SW 1271 (cell line): Measurements from ENCODE around the gene CYB5D1.
A peak's percentile ranks its signal among the peaks of the same experiment; 100 is the strongest.
"Not testable (repeated sequence)": the region's sequence is repeated elsewhere in the genome, so short reads cannot be mapped to it uniquely, and the experiment has no call there.

Source experiments
- DNase-seq, 2 experiments: peaks; one replicate each; lab custom pipeline; 2025; lab: John Stamatoyannopoulos, UW

CYB5D1 gene, protein sequence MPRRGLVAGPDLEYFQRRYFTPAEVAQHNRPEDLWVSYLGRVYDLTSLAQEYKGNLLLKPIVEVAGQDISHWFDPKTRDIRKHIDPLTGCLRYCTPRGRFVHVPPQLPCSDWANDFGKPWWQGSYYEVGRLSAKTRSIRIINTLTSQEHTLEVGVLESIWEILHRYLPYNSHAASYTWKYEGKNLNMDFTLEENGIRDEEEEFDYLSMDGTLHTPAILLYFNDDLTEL

GRCh38 chr17:7857713-7858521 lies at the start of gene CYB5D1:
Gene CYB5D1 (plus strand): TSS chr17:7858003. CDS start chr17:7858135, 132 bp downstream.
- DNase-seq, result peak; percentile 88 to 98

- DNase-seq, result no peak
Observed at GRCh38 chr17:7809086-7809790, 48.6 kb upstream of the CYB5D1 start.

DNA sequence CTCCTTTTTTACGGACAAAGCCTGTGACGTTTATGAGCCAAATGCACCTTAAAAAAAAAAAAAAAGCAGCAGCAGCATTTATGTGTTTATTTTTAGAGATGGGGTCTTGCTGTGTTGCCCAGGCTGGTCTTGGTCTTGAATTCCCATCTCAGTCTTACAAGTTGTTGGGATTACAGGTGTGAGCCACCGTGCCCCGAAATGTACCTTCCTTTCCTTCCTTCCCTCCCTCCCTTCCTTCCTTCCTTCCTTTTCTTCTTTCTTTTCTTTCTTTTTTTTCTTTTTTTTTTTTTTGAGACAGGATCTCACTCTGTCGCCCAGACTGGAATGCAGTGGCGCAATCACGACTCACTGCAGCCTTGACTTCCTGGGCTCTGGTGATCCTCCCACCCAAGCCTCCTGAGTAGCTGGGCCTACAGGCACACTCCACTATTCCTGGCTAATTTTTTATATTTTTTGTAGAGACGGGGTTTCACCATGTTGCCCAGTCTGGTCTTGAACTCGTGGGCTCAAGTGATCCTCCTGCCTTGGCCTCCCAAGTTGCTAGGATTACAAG lies 47.9 kb upstream of the CYB5D1 start:
- DNase-seq, result not testable (repeated sequence)

GRCh38 chr17:7811251-7811650 lies 46.6 kb upstream of the CYB5D1 start:
- DNase-seq, result no peak

GRCh38 chr17:7814969-7815368 lies 42.8 kb upstream of the CYB5D1 start:
- no peak for DNase-seq

- DNase-seq, result no peak
Observed at GRCh38 chr17:7816926-7817642, 40.7 kb upstream of the CYB5D1 start.

- DNase-seq, result no peak
Observed at GRCh38 chr17:7817643-7817964, 40.2 kb upstream of the CYB5D1 start.

GRCh38 chr17:7818026-7818425 lies 39.8 kb upstream of the CYB5D1 start:
- no peak for DNase-seq

DNA sequence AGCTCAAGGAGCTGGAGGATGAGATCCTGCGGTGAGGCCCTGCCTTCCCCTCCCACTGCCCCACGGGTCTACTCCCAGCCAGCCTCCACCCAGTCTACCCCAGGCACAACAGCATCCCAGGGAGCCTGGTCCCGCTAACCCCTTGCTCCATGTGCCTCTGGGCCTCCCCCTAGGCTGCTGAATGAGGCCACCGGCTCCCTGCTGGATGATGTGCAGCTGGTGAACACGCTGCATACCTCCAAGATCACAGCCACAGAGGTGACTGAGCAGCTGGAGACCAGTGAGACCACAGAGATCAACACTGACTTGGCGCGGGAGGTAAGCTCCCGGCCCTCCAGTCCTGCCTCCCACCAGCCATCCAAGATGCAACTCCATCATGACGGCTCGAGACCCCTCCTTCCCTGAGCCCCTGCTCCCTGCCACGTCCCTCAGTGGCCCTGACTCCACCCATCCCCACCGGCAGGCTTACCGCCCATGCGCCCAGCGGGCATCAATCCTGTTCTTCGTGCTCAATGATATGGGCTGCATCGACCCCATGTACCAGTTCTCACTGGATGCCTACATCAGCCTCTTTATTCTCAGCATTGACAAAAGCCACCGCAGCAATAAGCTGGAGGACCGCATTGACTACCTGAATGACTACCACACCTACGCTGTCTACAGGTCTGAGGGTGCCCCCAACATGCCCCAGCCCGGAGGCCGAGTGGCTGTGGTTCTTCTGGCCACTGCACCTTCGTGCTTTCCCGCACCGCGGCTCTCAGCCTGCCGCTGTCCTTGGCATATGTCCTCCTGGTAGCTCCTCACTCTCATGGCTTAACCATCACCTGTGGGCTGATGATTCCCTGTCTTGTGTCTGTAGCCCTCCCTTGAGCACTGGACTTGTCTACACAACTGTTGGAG lies 38.8 kb upstream of the CYB5D1 start:
- no peak for DNase-seq

GRCh38 chr17:7820231-7820630 lies 37.6 kb upstream of the CYB5D1 start:
- no peak for DNase-seq

- DNase-seq, result no peak
Observed at GRCh38 chr17:7822126-7822525, 35.7 kb upstream of the CYB5D1 start.

GRCh38 chr17:7823581-7824001 lies 34.2 kb upstream of the CYB5D1 start:
- no peak for DNase-seq

- DNase-seq, result no peak
Observed at GRCh38 chr17:7824021-7824924, 33.5 kb upstream of the CYB5D1 start.

- peak in 1 of 2 experiments; percentile 52 for DNase-seq
Observed at GRCh38 chr17:7825206-7825990, 32.4 kb upstream of the CYB5D1 start.

DNA sequence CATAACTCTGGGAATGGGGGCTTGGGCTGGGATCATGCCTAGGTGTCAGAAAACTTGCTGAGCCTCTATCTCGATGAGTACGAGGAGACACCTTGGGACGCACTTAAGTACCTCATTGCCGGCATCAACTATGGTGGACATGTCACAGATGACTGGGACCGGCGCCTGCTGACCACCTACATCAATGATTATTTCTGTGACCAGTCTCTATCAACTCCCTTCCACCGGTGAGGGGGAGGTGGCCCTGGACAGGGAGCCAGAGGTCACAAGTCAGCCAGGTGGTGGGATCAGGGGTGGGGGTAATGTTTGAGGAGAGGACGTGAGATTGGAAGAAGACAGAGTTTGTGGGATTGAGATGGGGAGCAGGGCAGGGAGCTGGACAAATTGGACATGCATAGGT lies 27.2 kb upstream of the CYB5D1 start:
- DNase-seq, result no peak

- no peak for DNase-seq
Observed at GRCh38 chr17:7831233-7831632, 26.6 kb upstream of the CYB5D1 start.

DNA sequence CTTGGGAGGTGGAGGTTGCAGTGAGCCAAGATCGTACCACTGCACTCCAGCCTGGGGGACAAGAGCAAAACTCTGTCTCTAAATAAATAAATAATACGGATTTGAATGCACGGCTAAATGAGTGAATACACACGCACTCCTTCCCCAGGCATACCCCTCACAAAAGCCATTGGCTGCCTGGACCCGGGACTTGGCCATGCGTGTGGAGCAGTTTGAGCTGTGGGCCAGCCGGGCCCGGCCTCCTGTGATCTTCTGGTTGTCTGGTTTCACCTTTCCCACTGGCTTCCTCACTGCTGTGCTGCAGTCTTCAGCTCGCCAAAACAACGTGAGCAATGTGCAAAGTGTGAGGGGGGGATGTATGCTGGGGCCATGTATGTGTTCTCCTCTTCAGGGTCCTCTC lies 25.4 kb upstream of the CYB5D1 start:
- no peak for DNase-seq

DNA sequence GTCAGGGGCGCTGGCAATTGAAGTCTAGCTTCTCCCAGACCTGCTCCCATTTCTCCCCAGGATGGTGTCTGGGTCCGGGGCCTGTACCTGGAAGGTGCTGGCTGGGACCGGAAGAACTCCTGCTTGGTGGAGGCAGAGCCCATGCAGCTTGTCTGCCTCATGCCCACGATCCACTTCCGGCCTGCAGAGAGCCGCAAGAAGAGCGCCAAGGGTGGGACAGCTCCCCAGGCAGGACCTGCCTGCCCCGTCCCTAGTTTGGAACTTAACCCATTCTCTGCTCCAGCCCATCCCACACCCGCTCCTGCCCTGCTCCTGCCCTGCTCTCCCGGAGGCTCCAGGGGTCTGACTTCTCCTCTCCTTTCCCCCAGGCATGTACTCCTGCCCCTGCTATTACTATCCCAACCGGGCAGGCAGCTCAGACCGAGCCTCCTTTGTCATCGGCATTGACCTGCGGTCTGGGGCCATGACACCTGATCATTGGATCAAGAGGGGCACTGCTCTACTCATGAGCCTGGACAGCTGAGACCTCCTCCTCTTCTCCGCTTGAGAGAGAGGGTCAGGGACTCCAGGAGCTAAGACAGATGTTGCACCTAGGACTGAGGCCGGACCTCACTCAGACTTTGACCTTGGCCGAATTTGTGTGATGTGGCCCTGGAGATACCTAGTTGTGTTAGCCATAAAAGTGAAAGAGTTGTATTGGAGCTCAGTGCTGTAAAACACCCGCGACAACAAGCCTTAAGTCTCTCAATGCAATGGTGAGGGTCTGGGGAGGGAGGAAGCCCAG lies 24.6 kb upstream of the CYB5D1 start:
- no peak for DNase-seq
